Uterus (tissue), 2 donors: ENCODE measurements around the gene COX4I1.

Source experiments
- POLR2A ChIP-seq, 2 donors: fragments of 450-650 bp; IDR thresholded peaks; one replicate each; pipeline ENCODE4 v1.6.1; 2016; ENCODE audit warnings: antibody characterized with exemption in 2 of 2, mild to moderate bottlenecking in 1 of 2, moderate library complexity in 1 of 2
- TF ChIP-seq, protein P1 (sequence below), 4 experiments: fragments of 200-600 bp in 2 of 4; fragments of 450-650 bp in 2 of 4; sonication (generic) in 2 of 4; IDR thresholded peaks; one replicate each; pipeline ENCODE4 v1.5.1; 2016 to 2019; ENCODE audit warnings: antibody characterized with exemption in 4 of 4, mild to moderate bottlenecking in 2 of 4, moderate library complexity in 1 of 4

DNA sequence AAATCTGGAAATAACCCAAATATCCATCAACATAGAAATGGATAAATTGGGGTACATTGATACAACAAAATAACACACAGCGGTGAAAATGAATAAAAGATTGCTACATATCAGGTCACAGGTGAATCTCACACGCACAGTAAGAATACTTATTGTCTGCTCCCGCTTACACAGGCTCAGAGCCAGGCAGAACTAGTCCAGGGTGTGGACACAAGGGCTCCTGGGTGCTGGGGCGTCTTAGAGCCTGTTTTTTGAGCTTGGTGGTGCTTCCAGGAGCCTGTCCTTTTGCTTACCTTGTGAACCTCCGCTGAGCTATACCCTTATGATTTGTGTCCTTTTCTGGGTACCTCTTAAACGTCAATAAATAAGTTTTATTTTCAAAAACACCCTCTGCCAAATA is 28.8 kb upstream of the COX4I1 start:
- no peak for TF ChIP-seq POLR2A (IDR thresholded peaks at IDR 0.05)
- TF ChIP-seq, protein P1, sequence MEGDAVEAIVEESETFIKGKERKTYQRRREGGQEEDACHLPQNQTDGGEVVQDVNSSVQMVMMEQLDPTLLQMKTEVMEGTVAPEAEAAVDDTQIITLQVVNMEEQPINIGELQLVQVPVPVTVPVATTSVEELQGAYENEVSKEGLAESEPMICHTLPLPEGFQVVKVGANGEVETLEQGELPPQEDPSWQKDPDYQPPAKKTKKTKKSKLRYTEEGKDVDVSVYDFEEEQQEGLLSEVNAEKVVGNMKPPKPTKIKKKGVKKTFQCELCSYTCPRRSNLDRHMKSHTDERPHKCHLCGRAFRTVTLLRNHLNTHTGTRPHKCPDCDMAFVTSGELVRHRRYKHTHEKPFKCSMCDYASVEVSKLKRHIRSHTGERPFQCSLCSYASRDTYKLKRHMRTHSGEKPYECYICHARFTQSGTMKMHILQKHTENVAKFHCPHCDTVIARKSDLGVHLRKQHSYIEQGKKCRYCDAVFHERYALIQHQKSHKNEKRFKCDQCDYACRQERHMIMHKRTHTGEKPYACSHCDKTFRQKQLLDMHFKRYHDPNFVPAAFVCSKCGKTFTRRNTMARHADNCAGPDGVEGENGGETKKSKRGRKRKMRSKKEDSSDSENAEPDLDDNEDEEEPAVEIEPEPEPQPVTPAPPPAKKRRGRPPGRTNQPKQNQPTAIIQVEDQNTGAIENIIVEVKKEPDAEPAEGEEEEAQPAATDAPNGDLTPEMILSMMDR (IDR thresholded peaks at IDR 0.05): no peak
